ENCODE data around the gene CEP55.
"Not testable (repeated sequence)": the region's sequence is repeated elsewhere in the genome, so short reads cannot be mapped to it uniquely, and the experiment has no call there.

CEP55 gene

DNA sequence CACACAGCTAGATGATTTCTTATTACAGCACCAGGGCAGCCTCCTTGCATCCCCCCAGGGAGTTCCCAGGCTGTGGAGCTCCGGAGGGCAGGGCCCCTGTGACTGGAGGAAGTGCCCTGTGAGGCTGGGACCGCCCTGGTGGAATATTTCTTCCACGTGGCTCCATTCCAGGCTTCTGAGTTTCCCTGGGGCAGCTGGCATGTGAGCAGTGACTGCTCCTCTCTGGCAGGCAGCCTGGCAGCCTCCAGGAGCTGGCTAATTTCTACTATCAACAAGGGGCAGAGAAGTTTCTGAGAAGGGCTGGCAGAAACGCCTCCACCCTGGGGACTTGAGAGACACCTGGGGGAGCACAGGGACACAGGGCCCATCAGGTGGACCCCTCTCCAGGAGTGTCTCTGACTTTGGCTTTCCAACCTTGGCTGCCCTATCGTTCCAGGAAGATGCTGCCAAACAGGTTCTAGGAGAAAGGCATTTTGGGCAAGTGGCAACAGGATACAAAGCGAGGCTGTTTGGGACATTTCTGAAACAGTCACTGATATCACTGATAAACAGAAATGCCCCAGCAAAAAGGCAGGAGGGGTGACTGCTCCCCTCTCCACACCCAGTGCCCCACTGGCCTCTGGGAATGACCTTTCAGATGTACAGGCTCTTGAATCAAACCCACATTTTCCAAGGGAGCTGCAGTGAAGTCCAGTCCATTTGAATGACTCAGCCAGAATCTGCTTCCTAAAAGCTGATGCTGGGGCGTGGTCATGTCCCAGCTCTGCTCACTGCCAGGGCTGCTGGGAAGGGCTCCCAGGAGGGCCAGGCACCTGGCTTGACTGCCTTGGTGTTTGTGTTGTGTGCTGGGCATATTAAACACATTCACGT lies 30.4 kb upstream of the CEP55 start:
- ChIA-PET CTCF (interaction anchor here (0.7 to 1.6 kb wide), 3 partner anchors 16 to 90 kb away, joined by 3 to 7 read pairs (median 3); partner anchors contain the start of gene MYOF), POLR2A (ENCODE audit: low non-redundant PET) (interaction anchor here (0.9 to 1.2 kb wide), 2 partner anchors 9 to 16 kb away, joined by 3 read pairs; partner anchors contain the start of gene MYOF)
- no peak for TF ChIP-seq CTCF (conservative IDR thresholded peaks at IDR 0.05; ENCODE audit: low read depth)
- H3K27ac ChIP-seq: peak overlapping the region; percentile 99
- DNase-seq (ENCODE audit: low spot score): peak; percentile 96

GRCh38 chr10:93467635-93468034 lies 28.8 kb upstream of the CEP55 start:
- CTCF ChIA-PET: interaction anchor here (1.0 kb wide), 1 partner anchor 115 kb away, joined by 3 read pairs; no protein-coding TSS in a partner anchor
- H3K27ac ChIP-seq; POLR2A ChIA-PET (ENCODE audit: low non-redundant PET); DNase-seq (ENCODE audit: low spot score): not testable (repeated sequence)

DNA sequence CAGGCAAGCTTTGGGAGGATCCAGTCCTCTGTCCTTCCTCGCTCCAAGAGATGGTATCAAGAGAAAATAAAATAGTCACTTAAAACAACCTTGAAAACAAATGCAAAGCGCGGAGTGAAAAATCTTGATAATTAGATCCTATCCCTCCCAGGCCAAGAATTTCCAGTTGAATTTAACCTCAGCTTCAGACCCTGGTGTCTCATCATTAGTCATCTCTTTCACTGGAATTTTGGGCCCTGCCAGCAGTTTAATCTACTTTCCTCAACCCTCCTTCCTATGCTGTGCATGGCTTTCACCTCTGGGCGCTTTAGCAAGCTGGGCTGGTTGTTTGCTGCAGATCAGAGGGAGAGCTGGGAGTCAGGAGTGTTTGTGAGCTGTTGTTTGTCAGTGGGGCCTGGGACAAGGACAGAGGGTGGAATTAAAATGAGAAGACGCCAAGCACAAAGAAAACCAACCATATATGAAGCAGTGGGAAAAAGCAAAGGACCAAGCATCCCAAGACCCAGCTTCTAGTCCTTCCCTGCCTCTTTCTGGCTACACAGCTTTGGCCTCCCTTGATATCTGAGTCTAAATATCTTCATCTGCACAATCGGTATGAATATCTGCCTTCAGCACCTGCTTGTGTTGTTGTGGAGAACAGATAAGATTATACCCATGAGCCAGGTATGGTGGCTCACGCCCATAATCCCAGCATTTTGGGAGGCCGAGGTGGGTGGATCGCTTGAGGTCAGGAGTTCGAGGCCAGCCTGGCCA lies 27.8 kb upstream of the CEP55 start:
- peak overlapping the region; percentile 97 for H3K27ac ChIP-seq
- ChIA-PET CTCF (interaction anchor here (0.6 to 1.0 kb wide), 3 partner anchors 10 to 1365 kb away, joined by 3 read pairs; no protein-coding TSS in a partner anchor), POLR2A (ENCODE audit: low non-redundant PET) (interaction anchor here (1.2 kb wide), 1 partner anchor 13 kb away, joined by 3 read pairs; the partner anchor contains the start of gene MYOF)
- peak; percentile 96 for DNase-seq (ENCODE audit: low spot score)
- TF ChIP-seq CTCF (conservative IDR thresholded peaks at IDR 0.05; ENCODE audit: low read depth): no peak

DNA sequence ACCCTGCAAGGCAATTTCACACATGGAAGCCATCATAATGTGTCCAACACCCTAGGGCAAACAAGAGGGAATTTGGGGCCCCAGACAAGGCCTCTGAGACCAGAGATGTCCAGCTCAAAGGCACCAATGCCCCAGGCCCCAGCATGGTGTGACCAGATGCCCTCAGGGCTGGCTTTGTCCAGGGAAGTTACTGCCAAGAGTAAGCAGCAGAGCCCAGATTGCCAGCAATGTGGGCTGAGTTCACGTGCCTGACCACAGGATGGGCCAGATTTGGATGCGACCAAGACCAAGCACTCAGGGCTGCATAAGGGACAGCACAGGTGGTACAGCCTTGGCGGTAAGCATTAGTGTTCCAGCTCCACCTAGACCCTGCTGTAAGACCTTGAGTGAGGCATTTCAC lies 27.0 kb upstream of the CEP55 start:
- no peak for TF ChIP-seq CTCF (conservative IDR thresholded peaks at IDR 0.05; ENCODE audit: low read depth)
- CTCF ChIA-PET: interaction anchor here (0.6 kb wide), 1 partner anchor 23 kb away, joined by 4 read pairs; no protein-coding TSS in a partner anchor
- no peak for DNase-seq (ENCODE audit: low spot score)
- peak overlapping the region; percentile 97 for H3K27ac ChIP-seq
- POLR2A ChIA-PET (ENCODE audit: low non-redundant PET): interaction anchor here (1.2 kb wide), 1 partner anchor 13 kb away, joined by 3 read pairs; the partner anchor contains the start of gene MYOF

GRCh38 chr10:93471110-93471651 lies 25.2 kb upstream of the CEP55 start:
- ChIA-PET POLR2A (ENCODE audit: low non-redundant PET) (interaction anchor here (0.7 kb wide), 1 partner anchor 9 kb away, joined by 6 read pairs; no protein-coding TSS in a partner anchor), CTCF (interaction anchor here (0.6 to 0.8 kb wide), 3 partner anchors 11 to 65 kb away, joined by 3 read pairs; partner anchors contain the start of gene MYOF)
- peak; percentile 76 for DNase-seq (ENCODE audit: low spot score)
- no peak for TF ChIP-seq CTCF (conservative IDR thresholded peaks at IDR 0.05; ENCODE audit: low read depth)
- peak overlapping the region; percentile 97 for H3K27ac ChIP-seq

DNA sequence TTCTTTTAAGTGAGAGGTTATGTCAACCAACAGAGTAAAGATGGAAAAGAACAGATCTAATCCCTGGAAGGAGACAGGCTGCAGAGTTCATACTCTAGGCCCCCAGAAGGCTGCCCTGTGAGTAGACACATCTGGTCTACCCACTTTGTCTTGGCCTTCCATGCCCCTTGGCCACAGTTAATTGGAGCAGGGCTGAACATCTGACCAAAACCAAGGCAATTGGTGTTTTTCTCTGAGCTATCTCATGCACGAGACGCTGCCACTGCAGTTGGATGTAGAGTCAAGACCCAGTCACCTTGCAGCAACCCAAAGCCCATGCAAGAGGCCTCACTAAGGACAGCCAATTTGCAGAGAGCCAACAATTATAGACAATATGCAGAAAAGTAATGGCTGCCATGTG lies 23.3 kb upstream of the CEP55 start:
- ChIA-PET POLR2A (ENCODE audit: low non-redundant PET) (no interaction called here), CTCF (interaction anchor here (1.8 kb wide), 1 partner anchor 26 kb away, joined by 3 read pairs; no protein-coding TSS in a partner anchor)
- peak overlapping the region; percentile 97 for H3K27ac ChIP-seq
- TF ChIP-seq CTCF (conservative IDR thresholded peaks at IDR 0.05; ENCODE audit: low read depth): no peak
- no peak for DNase-seq (ENCODE audit: low spot score)
